Measurements from ENCODE around the gene GASK1A.
A peak's percentile ranks its signal among the peaks of the same experiment; 100 is the strongest.

The GASK1A gene

DNA sequence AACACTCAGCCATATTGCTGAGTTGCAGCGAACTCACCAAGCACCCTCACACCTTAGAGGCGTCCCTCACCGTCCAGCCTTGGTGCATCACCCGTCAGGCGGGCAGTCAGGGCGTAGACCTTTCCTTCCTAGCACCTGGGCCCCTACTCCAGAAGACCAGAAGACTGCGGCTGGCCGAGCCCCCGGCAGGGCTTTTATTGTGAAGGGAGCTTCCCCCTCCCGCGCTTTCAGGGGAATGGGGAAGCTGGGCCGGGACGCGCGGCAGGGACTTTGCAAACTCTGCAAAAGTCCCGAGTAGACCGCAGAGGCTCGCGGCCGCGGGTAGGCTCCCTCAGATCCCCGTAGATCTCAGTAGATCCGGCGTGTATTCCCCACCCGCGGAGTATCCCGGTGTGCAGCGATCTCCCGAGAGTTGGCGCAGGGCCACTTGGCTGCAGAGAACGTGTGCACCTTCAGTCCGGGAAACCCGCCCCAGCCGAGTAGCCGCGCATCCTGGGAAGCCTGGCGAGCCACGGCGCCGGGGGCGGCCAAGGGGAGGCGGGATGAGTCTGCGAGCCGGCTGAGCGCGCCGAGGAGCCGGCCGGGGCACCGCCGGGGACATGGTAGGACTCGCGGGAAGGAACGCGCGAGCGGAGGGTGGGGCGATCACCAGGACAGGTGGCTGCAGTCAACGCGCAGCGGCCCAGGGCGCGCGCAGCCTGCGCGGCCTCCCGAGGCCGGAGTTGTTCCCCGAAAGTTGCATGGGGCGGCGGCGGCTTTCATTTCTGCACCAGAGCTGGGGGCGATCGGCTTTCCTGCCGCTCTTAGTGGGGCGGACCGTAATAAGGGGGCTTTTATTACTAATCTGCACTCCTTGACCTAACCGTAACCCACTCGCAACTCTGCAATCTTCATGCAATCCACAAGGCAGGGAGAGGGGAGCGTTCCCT is at the start of gene GASK1A:
Gene GASK1A, plus strand, starts transcription at position 268 of the 929 bp plus-strand sequence. Its CDS starts 332 bp downstream, at position 600.
- Histone ChIP-seq H3K27me3 (no peaks in the 10 kb centered on the region), H3K9me3 (peaks cover 0 to 5% (median 0%) of the 10 kb centered on the region in 3 donors), H3K4me1 (peaks cover 0 to 41% (median 30%) of the 10 kb centered on the region in 4 donors), H3K4me3 (peak within 1 kb of the TSS; percentile 70 to 83), H3K36me3 (no peaks in the 10 kb centered on the region), H3K27ac (peak within 1 kb of the TSS; percentile 72 to 78)
- intact Hi-C loops (cut with DNase I; ENCODE audit: low total_unique reads) = loop anchor here (5.0 kb wide), 1 partner anchor 123 kb away; no protein-coding TSS in a partner anchor
- peak; percentile 77 to 84 for DNase-seq
- no peak for TF ChIP-seq CTCF (IDR thresholded peaks at IDR 0.05)

- no peak for DNase-seq
- intact Hi-C loops (cut with DNase I; ENCODE audit: low total_unique reads) = no loop called here
- Histone ChIP-seq H3K36me3 (peaks cover 0 to 2% (median 1%) of the 10 kb centered on the region in 3 donors), H3K4me1 (no peaks in the 10 kb centered on the region), H3K9me3 (no peaks in the 10 kb centered on the region), H3K4me3 (no peak overlapping the region), H3K27ac (no peak overlapping the region), H3K27me3 (no peaks in the 10 kb centered on the region)
- TF ChIP-seq CTCF (IDR thresholded peaks at IDR 0.05) = no peak
These were observed 45.0 kb upstream of the GASK1A start for GRCh38 chr3:42934111-42934510.

- Histone ChIP-seq H3K9me3 (no peaks in the 10 kb centered on the region), H3K4me3 (no peak overlapping the region), H3K27me3 (no peaks in the 10 kb centered on the region), H3K36me3 (peaks cover 0 to 4% (median 3%) of the 10 kb centered on the region in 3 donors), H3K4me1 (no peaks in the 10 kb centered on the region), H3K27ac (no peak overlapping the region)
- TF ChIP-seq CTCF (IDR thresholded peaks at IDR 0.05) = no peak
- DNase-seq = no peak
- intact Hi-C loops (cut with DNase I; ENCODE audit: low total_unique reads) = no loop called here
These were observed 44.2 kb upstream of the GASK1A start for GRCh38 chr3:42934910-42935309.

DNA sequence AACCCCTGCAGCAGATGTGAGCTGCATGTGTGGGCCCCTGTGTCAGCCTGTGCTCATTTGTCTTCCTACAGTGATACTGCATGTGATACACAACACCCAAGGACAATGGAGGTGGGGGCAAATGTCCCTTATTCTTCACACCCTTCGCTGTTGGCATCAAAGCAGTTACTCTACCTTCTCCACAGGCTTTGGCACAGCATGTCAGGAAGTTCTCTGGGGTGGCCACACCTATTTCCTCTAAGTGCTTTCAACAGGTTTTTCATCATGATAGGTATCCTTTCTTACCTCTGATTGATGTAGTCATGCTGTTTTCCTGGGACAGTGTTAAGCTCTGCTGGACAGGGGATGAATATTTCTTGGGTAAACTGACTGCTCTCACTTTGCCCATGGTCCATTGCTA is 43.6 kb upstream of the GASK1A start:
- no peak overlapping the region for H3K27ac ChIP-seq
- H3K9me3 ChIP-seq = no peaks in the 10 kb centered on the region
- H3K36me3 ChIP-seq = peaks cover 0 to 4% (median 3%) of the 10 kb centered on the region in 3 donors
- no peak for TF ChIP-seq CTCF (IDR thresholded peaks at IDR 0.05)
- no peaks in the 10 kb centered on the region for H3K4me1 ChIP-seq
- intact Hi-C loops (cut with DNase I; ENCODE audit: low total_unique reads) = no loop called here
- DNase-seq = no peak
- H3K4me3 ChIP-seq = no peak overlapping the region
- H3K27me3 ChIP-seq = no peaks in the 10 kb centered on the region

- TF ChIP-seq CTCF (IDR thresholded peaks at IDR 0.05) = no peak
- peaks cover 0 to 8% (median 3%) of the 10 kb centered on the region in 3 donors for H3K36me3 ChIP-seq
- H3K9me3 ChIP-seq = no peaks in the 10 kb centered on the region
- intact Hi-C loops (cut with DNase I; ENCODE audit: low total_unique reads) = no loop called here
- peak in 1 of 2 donors; percentile 72 for DNase-seq
- H3K4me1 ChIP-seq = no peaks in the 10 kb centered on the region
- peak overlapping the region in 1 of 2 donors; percentile 29 for H3K27ac ChIP-seq
- no peaks in the 10 kb centered on the region for H3K27me3 ChIP-seq
- peak overlapping the region; percentile 2 to 51 for H3K4me3 ChIP-seq
These were observed 42.7 kb upstream of the GASK1A start for GRCh38 chr3:42936157-42936981.

All from tibial artery (tissue), 4 donors.